OCI-LY3 (cell line): ENCODE data around the gene GABARAP.

ENCODE experiments used
- H2AFZ ChIP-seq: fragments of 200-600, 300-600 bp; shearing (Covaris generic); 2 replicates; pipeline ENCODE4 v1.6.0; 2014; ENCODE audit warnings: antibody characterized with exemption, low read depth, low read length
- H3K27ac ChIP-seq: fragments of 200-600, 300-600 bp; sonication (generic); 2 replicates; pipeline ENCODE4 v1.5.1; 2014; ENCODE audit warnings: mild to moderate bottlenecking, low read length, moderate library complexity, mixed read lengths
- H3K27me3 ChIP-seq: fragments of 200-600, 300-600 bp; sonication (generic); 2 replicates; pipeline ENCODE4 v1.6.1; 2014; ENCODE audit warnings: low read depth, low read length, mixed read lengths
- H3K36me3 ChIP-seq: fragments of 200-600, 300-600 bp; sonication (generic); replicated peaks from 2 replicates; pipeline ENCODE3; 2014; ENCODE audit warnings: low read depth, low read length, mixed read lengths
- H3K4me1 ChIP-seq: fragments of 300-600, 200-600 bp; sonication (generic); 2 replicates; pipeline ENCODE4 v1.6.1; 2014; ENCODE audit warnings: low read length, mixed read lengths
- H3K4me2 ChIP-seq: fragments of 200-600, 300-600 bp; sonication (generic); 2 replicates; pipeline ENCODE4 v1.6.1; 2014; ENCODE audit warnings: low read length, mixed read lengths
- H3K4me3 ChIP-seq: fragments of 300-600, 200-600 bp; sonication (generic); 2 replicates; pipeline ENCODE4 v1.5.1; 2014; ENCODE audit warnings: antibody characterized with exemption, mild to moderate bottlenecking, low read length, moderate library complexity
- H3K79me2 ChIP-seq: fragments of 300-600, 200-600 bp; shearing (Covaris generic); 2 replicates; pipeline ENCODE4 v1.6.1; 2014; ENCODE audit warnings: mild to moderate bottlenecking, low read length, mixed read lengths
- H3K9ac ChIP-seq: fragments of 300-600, 200-600 bp; shearing (Covaris generic); 2 replicates; pipeline ENCODE4 v1.6.0; 2014; ENCODE audit warnings: mild to moderate bottlenecking, low read length, moderate library complexity
- H3K9me3 ChIP-seq: fragments of 200-600, 300-600 bp; shearing (Covaris generic); 2 replicates; pipeline ENCODE4 v1.6.1; 2014; ENCODE audit warnings: low read length, mixed read lengths; ENCODE audit not compliant: insufficient read depth
- H4K20me1 ChIP-seq: fragments of 200-600, 300-600 bp; sonication (generic); 2 replicates; pipeline ENCODE4 v1.6.1; 2016; ENCODE audit warnings: low read length, mixed read lengths; ENCODE audit not compliant: insufficient read depth
- EZH2phosphoT487 ChIP-seq: fragments of 200-600 bp; shearing (Covaris generic); IDR thresholded peaks from 2 replicates; pipeline ENCODE4 v1.6.1; 2018; ENCODE audit warnings: antibody characterized with exemption, mixed run types, low read depth
- TF ChIP-seq, protein P1 (sequence below): fragments of 200-600, 300-600 bp; sonication (generic); IDR thresholded peaks from 2 replicates; pipeline ENCODE4 v1.5.1; 2014; ENCODE audit warnings: antibody characterized with exemption, low read length, low read depth

Gene GABARAP

DNA sequence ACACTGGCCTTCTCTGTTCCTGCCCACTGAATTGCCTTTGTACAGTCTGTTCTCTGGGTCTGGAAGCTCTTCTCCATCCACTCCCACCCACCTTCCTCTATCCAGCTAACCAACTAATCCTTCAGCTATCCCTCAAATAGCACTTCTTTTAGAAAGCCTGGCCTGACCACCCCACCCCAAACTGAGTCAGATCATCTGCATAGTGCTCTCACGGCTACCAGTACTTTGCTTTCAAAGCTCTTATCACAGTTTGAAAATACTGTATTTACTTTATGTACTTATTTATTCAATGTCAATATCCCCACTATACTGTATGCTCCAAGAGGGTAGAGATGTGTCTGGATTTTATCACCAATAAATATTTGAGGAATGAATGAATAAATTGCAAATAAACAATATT, 24.5 kb upstream of the GABARAP start:
- Histone ChIP-seq H3K9me3 (no peaks in the 10 kb centered on the region), H3K27ac (no peak overlapping the region), H3K4me1 (0 out of 2 replicates have a peak, but pooled peaks cover 2% of the 10 kb centered on the region), H3K4me2 (no peak overlapping the region), H3K4me3 (no peak overlapping the region), H3K27me3 (no peaks in the 10 kb centered on the region), H3K36me3 (no peaks in the 10 kb centered on the region), H2AFZ (no peak overlapping the region), H4K20me1 (no peaks in the 10 kb centered on the region), H3K79me2 (no peaks in the 10 kb centered on the region), H3K9ac (no peak overlapping the region)
- no peak for TF ChIP-seq EZH2phosphoT487
- TF ChIP-seq, protein P1, sequence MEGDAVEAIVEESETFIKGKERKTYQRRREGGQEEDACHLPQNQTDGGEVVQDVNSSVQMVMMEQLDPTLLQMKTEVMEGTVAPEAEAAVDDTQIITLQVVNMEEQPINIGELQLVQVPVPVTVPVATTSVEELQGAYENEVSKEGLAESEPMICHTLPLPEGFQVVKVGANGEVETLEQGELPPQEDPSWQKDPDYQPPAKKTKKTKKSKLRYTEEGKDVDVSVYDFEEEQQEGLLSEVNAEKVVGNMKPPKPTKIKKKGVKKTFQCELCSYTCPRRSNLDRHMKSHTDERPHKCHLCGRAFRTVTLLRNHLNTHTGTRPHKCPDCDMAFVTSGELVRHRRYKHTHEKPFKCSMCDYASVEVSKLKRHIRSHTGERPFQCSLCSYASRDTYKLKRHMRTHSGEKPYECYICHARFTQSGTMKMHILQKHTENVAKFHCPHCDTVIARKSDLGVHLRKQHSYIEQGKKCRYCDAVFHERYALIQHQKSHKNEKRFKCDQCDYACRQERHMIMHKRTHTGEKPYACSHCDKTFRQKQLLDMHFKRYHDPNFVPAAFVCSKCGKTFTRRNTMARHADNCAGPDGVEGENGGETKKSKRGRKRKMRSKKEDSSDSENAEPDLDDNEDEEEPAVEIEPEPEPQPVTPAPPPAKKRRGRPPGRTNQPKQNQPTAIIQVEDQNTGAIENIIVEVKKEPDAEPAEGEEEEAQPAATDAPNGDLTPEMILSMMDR: no peak

DNA sequence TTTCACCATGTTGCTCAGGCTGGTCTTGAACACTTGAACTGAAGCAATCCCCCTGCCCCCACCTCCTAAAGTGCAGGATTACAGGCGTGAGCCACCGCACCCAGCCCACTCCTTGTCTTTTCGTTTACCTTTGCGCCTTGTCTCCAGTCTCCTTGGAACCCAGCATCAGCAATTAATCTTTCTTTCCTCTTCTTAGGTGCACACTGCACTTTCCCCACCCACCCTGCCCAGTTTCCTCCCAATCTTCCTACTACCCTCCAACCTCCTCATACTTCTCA, 21.5 kb upstream of the GABARAP start:
- Histone ChIP-seq H4K20me1 (no peaks in the 10 kb centered on the region), H3K4me3 (no peak overlapping the region), H3K27me3 (no peaks in the 10 kb centered on the region), H3K4me2 (no peak overlapping the region), H3K27ac (no peak overlapping the region), H3K9me3 (no peaks in the 10 kb centered on the region), H3K4me1 (0 out of 2 replicates have a peak, but pooled peaks cover 2% of the 10 kb centered on the region), H3K9ac (no peak overlapping the region), H3K36me3 (no peaks in the 10 kb centered on the region), H2AFZ (no peak overlapping the region), H3K79me2 (no peaks in the 10 kb centered on the region)
- TF ChIP-seq, protein P1: no peak
- no peak for TF ChIP-seq EZH2phosphoT487

DNA sequence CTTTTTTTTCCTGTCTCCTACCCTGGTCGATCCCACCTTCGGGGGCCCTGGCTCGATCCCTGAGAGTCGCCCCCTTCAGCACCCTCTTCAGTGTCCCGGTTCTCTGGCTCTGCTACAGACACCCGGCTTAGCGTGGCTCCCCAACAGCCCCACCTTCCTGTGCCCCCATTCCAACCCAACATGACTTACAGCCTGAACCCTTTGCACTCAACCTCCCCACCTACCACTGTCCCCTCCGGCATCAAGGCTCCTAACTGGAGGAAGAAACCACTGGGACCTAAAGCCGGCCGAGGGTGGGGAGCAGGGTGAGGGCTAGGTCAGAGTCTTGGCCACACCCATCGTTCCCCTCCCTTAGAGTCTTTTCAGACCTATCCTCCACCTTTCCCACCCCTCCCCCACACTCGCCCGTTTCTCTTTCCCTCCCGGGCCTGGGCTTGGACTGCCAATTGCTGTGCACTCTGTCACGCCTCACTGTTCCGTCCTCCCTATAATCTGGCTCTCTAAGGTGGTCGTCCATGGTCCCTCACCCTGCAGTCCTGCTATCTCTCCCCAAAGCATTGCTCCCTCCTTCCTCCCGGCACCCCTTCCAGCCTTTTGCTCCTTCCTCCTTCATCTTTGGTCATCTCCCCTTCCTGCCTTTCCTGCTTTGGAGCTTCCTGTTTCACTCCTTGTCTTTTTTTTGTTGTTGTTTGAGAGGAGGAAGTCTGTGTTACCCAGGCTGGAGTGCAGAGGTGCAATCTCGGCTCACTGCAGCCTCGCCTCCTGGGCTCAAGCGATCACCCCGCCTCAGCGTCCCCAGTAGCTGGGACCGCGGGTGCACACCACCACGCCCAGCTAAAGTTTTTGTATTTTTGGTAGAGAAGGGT, 20.9 kb upstream of the GABARAP start:
- peak overlapping the region; percentile 40; the same call in 1 of the 2 replicates for H2AFZ ChIP-seq
- H4K20me1 ChIP-seq: no peaks in the 10 kb centered on the region
- H3K27ac ChIP-seq: no peak overlapping the region
- H3K79me2 ChIP-seq: no peaks in the 10 kb centered on the region
- 0 out of 2 replicates have a peak, but pooled peaks cover 2% of the 10 kb centered on the region for H3K4me1 ChIP-seq
- no peaks in the 10 kb centered on the region for H3K36me3 ChIP-seq
- TF ChIP-seq EZH2phosphoT487: no peak
- TF ChIP-seq, protein P1: no peak
- peak overlapping the region; percentile 48 for H3K4me2 ChIP-seq
- no peak overlapping the region for H3K9ac ChIP-seq
- H3K27me3 ChIP-seq: no peaks in the 10 kb centered on the region
- H3K9me3 ChIP-seq: no peaks in the 10 kb centered on the region
- 0 out of 2 replicates have a peak overlapping the region, but pooled peaks have one; percentile 26 for H3K4me3 ChIP-seq

DNA sequence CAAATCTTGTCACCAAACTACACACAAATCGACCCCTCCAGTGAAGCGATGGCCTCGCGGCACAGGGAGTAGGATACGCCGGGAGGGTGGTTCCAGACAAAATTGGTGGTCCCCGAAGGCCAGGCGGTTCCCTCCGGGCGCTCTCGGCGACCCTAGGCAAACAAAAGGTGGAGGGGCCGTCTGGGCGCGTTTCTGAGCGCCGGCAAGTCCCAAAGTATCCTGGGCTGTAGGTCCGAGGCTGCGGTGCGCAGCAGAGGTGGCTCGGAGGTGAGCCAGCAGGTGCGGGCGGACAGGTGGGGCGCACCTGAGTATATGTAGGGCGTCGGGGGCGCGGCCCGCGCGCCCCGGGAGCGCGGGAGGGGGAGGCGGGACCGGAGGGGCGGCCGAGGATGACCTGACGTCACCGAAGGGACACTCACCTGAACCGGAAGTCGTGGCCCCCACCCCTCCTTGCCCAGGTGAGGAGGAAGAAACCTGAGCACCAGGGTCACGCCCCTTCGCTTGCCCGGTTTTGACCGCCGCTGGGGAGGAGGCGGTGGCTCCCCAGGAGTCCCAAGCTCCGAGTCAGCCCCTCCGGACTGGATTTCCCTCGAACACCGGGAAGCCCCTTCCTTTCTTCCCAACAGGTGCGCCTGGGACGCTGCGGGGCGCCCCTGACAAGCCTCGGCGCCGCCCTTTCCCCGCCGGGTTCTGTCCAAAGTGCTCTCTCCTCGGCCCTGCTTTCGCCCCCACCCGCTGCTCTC, 20.1 kb upstream of the GABARAP start, which contains the start of gene CLDN7:
TSS of gene CLDN7 (minus strand) at position 287 of the 743 bp plus-strand sequence. CDS start 435 bp downstream, outside the sequence.
- Histone ChIP-seq H3K36me3 (no peaks in the 10 kb centered on the region), H3K4me2 (peak within 1 kb of the TSS; percentile 48), H3K79me2 (no peaks in the 10 kb centered on the region), H2AFZ (peak within 1 kb of the TSS; percentile 40; the same call in 1 of the 2 replicates), H3K27ac (no peak within 1 kb of the TSS), H3K4me3 (0 out of 2 replicates have a peak within 1 kb of the TSS, but pooled peaks have one; percentile 26), H3K4me1 (0 out of 2 replicates have a peak, but pooled peaks cover 2% of the 10 kb centered on the region), H4K20me1 (no peaks in the 10 kb centered on the region), H3K9ac (no peak within 1 kb of the TSS), H3K27me3 (no peaks in the 10 kb centered on the region), H3K9me3 (no peaks in the 10 kb centered on the region)
- TF ChIP-seq, protein P1: no peak
